B cell (primary cell): ENCODE data around the gene ARHGAP1. TPM values are rescaled to one million over a fixed set of nuclear protein-coding genes. Genes with fewer than 3 reads are reported as not detected.

ENCODE experiments used
- ATAC-seq: fragments of 200-7000 bp; cut with Tn5 transposase; one replicate; pipeline ENCODE4 v1.10.0; 2021; ENCODE audit warnings: low read depth, mild to moderate bottlenecking, moderate number of reproducible peaks, moderate library complexity
- CTCF ChIA-PET: fragments of 350-600 bp; sonication (Branson Sonifier 250); formaldehyde crosslinking; loops from one replicate; lab custom pipeline; 2021; ENCODE audit warnings: antibody characterized with exemption, inconsistent platforms; lab: Charles Lee
- POLR2A ChIA-PET: fragments of 350-600 bp; sonication (Branson Sonifier 250); formaldehyde crosslinking; loops from one replicate; lab custom pipeline; 2021; ENCODE audit warnings: antibody characterized with exemption; lab: Charles Lee
- DNase-seq: peaks from one replicate; pipeline ENCODE4 v3.0.0; 2013
- H2AFZ ChIP-seq: 2 replicates; pipeline ENCODE4 v1.6.1; 2012; ENCODE audit warnings: mild to moderate bottlenecking, low read depth, low read length; ENCODE audit not compliant: insufficient read depth, poor library complexity, severe bottlenecking
- H3K27ac ChIP-seq, 2 donors: 1 replicate in 1 of 2; 2 replicates in 1 of 2; pipeline ENCODE4 v1.5.1; 2012 to 2013; ENCODE audit warnings: low read length in 2 of 2, mild to moderate bottlenecking in 2 of 2, moderate library complexity in 1 of 2
- H3K27me3 ChIP-seq, 4 experiments: fragments of 200-600 bp in 1 of 4; sonication (generic) in 1 of 4; replicated peaks in 1 of 4; 1 replicate in 2 of 4; 2 replicates in 2 of 4; pipeline versions ENCODE4 v1.6.1 to v1.7.0; 2013 to 2016; ENCODE audit warnings: low read length in 3 of 4, mild to moderate bottlenecking in 2 of 4, mixed read lengths in 1 of 4, moderate library complexity in 1 of 4; ENCODE audit not compliant: insufficient read depth in 4 of 4, control insufficient read depth in 3 of 4; ENCODE audit errors: control extremely low read depth in 1 of 4
- H3K36me3 ChIP-seq, 2 experiments: replicated peaks in 1 of 2; 1 replicate in 1 of 2; 2 replicates in 1 of 2; pipeline versions ENCODE4 v1.6.1 to v1.7.1; 2013; ENCODE audit warnings: low read length in 1 of 2; ENCODE audit not compliant: insufficient read depth in 2 of 2, control insufficient read depth in 1 of 2; ENCODE audit errors: control extremely low read depth in 1 of 2, extremely low read depth in 1 of 2
- H3K4me1 ChIP-seq, 2 donors: fragments of 200-600 bp in 1 of 2; sonication (generic) in 1 of 2; 1 replicate in 1 of 2; 2 replicates in 1 of 2; pipeline versions ENCODE4 v1.5.1 to v1.6.1; 2013 to 2017; ENCODE audit warnings: low read length in 2 of 2; ENCODE audit not compliant: control insufficient read depth in 2 of 2, insufficient read depth in 2 of 2
- H3K4me2 ChIP-seq: replicated peaks from 2 replicates; pipeline ENCODE3; 2012; ENCODE audit warnings: mild to moderate bottlenecking, low read depth, low read length; ENCODE audit not compliant: poor library complexity, severe bottlenecking
- H3K4me3 ChIP-seq, 5 experiments: fragments of 200-600 bp in 1 of 5; sonication (generic) in 1 of 5; 1 replicate in 3 of 5; 2 replicates in 2 of 5; pipeline versions ENCODE4 v1.5.1 to v1.7.0; 2011 to 2016; ENCODE audit warnings: low read length in 4 of 5, mild to moderate bottlenecking in 4 of 5, low read depth in 2 of 5, control low read depth in 1 of 5, moderate library complexity in 1 of 5; ENCODE audit not compliant: insufficient read depth in 1 of 5; ENCODE audit errors: control extremely low read depth in 1 of 5, extremely low read depth in 1 of 5
- H3K79me2 ChIP-seq: fragments of 200-600 bp; sonication (generic); one replicate; pipeline ENCODE4 v1.6.0; 2016; ENCODE audit warnings: low read length; ENCODE audit not compliant: control insufficient read depth, insufficient read depth
- H3K9ac ChIP-seq: fragments of 200-600 bp; sonication (generic); 2 replicates; pipeline ENCODE4 v1.6.1; 2017; ENCODE audit warnings: mild to moderate bottlenecking, low read length, moderate library complexity
- H3K9me3 ChIP-seq, 3 donors: one replicate each; pipeline versions ENCODE4 v1.6.1 to v1.7.1; 2013; ENCODE audit warnings: low read length in 2 of 3; ENCODE audit not compliant: control insufficient read depth in 2 of 3, insufficient read depth in 1 of 3; ENCODE audit errors: control extremely low read depth in 1 of 3
- H4K20me1 ChIP-seq: 2 replicates; pipeline ENCODE4 v1.6.0; 2012; ENCODE audit warnings: mild to moderate bottlenecking, low read length; ENCODE audit not compliant: insufficient read depth, control insufficient read depth, poor library complexity, severe bottlenecking
- H3K27ac Mint-ChIP-seq: one replicate; pipeline ENCODE4 v1.8.0; 2021; ENCODE audit warnings: mixed read lengths
- H3K27me3 Mint-ChIP-seq: one replicate; pipeline ENCODE4 v1.8.0; 2021; ENCODE audit warnings: mixed read lengths
- H3K4me1 Mint-ChIP-seq: one replicate; pipeline ENCODE4 v1.8.0; 2021; ENCODE audit warnings: mixed read lengths
- H3K4me3 Mint-ChIP-seq: one replicate; pipeline ENCODE4 v1.8.0; 2021; ENCODE audit warnings: mixed read lengths
- H3K9me3 Mint-ChIP-seq: one replicate; pipeline ENCODE4 v1.8.0; 2022; ENCODE audit warnings: mixed read lengths; ENCODE audit not compliant: insufficient read depth
- EZH2 ChIP-seq: IDR thresholded peaks from 2 replicates; pipeline ENCODE4 v1.6.1; 2012; ENCODE audit warnings: borderline replicate concordance, low read depth, mild to moderate bottlenecking, moderate library complexity, low read length; ENCODE audit not compliant: insufficient read depth, poor library complexity, severe bottlenecking
- WGBS: methylation state at CpG from one replicate; pipeline ENCODE4 v1.1.5; 2013; ENCODE audit warnings: missing lambda C conversion rate; ENCODE audit not compliant: insufficient coverage; 5-methylcytosine and 5-hydroxymethylcytosine counted together
- intact Hi-C: fragments of 100-400 bp; cut with micrococcal nuclease; formaldehyde crosslinking; loops from one replicate; pipeline ENCODE4 v1.10.0; 2022
- polyA plus RNA-seq: library from polyadenylated mRNA; depleted of rRNA; stranded (reverse); fragments of >200 nt; gene quantifications from 2 replicates; pipeline ENCODE4 v1.2.3, GENCODE V29; 2012
- total RNA-seq, 2 donors: library from RNA; stranded (reverse); fragments of 120-200 nt in 1 of 2; gene quantifications; 1 replicate in 1 of 2; 2 replicates in 1 of 2; pipeline versions ENCODE4 v1.2.3 to v1.2.4, GENCODE V29; 2013 to 2022
- TF ChIP-seq, protein P1 (sequence below): fragments of 200-600 bp; IDR thresholded peaks from one replicate; pipeline ENCODE4 v1.8.0; 2022; ENCODE audit warnings: antibody characterized with exemption, mild to moderate bottlenecking

The ARHGAP1 gene
- total and polyA plus RNA-seq, 2 donors (not counting 1 experiment from before 2014, with no cell fraction given): 33.9 to 55.0 TPM

DNA sequence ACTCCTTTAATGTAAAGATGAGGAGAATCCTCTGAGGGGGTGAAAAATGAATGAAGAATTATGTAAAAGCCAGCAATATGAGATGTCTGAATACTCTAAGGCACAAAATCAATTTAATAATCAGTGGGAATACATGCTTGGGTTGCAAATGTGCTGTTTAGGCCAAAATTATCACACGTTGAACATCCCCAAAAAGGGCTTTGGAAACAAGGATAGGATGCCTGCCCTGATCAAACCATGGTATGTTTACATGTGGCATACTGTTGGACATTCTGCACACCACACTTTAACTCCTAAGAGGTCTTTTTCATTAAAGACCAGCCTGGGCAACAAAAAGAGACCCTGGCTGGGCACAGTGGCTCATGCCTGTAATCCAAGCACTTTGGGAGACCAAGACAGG lies 44.9 kb upstream of the ARHGAP1 start:
- Histone ChIP-seq H3K4me3 (no peak overlapping the region), H3K27me3 (no peaks in the 10 kb centered on the region), H3K27ac (no peak overlapping the region), H4K20me1 (no peaks in the 10 kb centered on the region), H3K79me2 (no peaks in the 10 kb centered on the region), H3K4me2 (no peak overlapping the region), H3K9ac (no peak overlapping the region), H2AFZ (no peak overlapping the region), H3K36me3 (peaks cover 2 to 58% of the 10 kb centered on the region in 2 experiments), H3K9me3 (no peaks in the 10 kb centered on the region), H3K4me1 (no peaks in the 10 kb centered on the region)
- no CpG with 5 or more reads among the region's 1 CpG for WGBS
- intact Hi-C loops: no loop called here
- no peaks in the 10 kb centered on the region for H3K9me3 Mint-ChIP-seq
- no peaks in the 10 kb centered on the region for H3K27me3 Mint-ChIP-seq
- no peaks in the 10 kb centered on the region for H3K4me1 Mint-ChIP-seq
- ChIA-PET CTCF (no interaction called here), POLR2A (no interaction called here)
- no peak overlapping the region for H3K4me3 Mint-ChIP-seq
- DNase-seq: no peak
- H3K27ac Mint-ChIP-seq: no peak overlapping the region
- TF ChIP-seq, protein P1, sequence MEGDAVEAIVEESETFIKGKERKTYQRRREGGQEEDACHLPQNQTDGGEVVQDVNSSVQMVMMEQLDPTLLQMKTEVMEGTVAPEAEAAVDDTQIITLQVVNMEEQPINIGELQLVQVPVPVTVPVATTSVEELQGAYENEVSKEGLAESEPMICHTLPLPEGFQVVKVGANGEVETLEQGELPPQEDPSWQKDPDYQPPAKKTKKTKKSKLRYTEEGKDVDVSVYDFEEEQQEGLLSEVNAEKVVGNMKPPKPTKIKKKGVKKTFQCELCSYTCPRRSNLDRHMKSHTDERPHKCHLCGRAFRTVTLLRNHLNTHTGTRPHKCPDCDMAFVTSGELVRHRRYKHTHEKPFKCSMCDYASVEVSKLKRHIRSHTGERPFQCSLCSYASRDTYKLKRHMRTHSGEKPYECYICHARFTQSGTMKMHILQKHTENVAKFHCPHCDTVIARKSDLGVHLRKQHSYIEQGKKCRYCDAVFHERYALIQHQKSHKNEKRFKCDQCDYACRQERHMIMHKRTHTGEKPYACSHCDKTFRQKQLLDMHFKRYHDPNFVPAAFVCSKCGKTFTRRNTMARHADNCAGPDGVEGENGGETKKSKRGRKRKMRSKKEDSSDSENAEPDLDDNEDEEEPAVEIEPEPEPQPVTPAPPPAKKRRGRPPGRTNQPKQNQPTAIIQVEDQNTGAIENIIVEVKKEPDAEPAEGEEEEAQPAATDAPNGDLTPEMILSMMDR: no peak
- TF ChIP-seq EZH2: no peak
- ATAC-seq: no peak

DNA sequence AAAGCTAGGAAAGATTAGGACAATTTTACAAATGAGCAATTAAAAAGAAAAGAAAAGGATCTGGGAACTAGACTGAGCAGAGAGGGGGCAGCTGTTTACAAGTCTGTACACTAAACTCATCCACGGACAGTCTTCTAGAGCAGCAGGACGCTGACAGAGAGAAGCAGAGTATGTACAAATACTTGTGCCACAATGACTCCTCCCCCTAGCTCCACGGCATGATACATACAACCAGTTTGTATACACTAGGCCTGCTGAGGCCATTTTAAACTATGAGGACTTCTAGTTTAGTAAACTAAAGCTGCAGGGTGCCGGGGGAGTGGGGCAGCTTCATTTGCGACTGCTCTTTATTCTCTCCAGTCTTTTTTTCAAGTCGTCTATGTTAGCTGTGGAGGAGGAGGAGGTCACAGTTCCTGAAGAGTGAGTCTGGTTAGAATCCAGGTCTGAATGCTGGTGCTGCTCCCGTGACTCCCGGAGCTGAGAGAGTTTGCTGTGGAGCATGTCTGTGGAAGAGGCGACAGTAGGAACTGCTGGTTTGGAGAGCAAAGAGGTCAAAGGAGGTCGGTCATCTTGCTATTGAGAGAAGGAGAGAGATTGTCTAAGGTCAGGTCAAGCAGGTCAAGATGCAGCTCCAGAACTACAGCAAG lies 43.4 kb upstream of the ARHGAP1 start:
- Mint-ChIP-seq H3K27ac (no peak overlapping the region), H3K9me3 (no peaks in the 10 kb centered on the region), H3K27me3 (no peaks in the 10 kb centered on the region), H3K4me3 (no peak overlapping the region), H3K4me1 (no peaks in the 10 kb centered on the region)
- WGBS: 97% methylated on average over 7 of the region's 10 CpGs
- no peak overlapping the region for H3K4me3 ChIP-seq
- H3K79me2 ChIP-seq: no peaks in the 10 kb centered on the region
- POLR2A ChIA-PET: no interaction called here
- H3K9ac ChIP-seq: no peak overlapping the region
- DNase-seq (no peak), ATAC-seq (no peak)
- no peak overlapping the region for H3K27ac ChIP-seq
- no peaks in the 10 kb centered on the region for H3K4me1 ChIP-seq
- no peaks in the 10 kb centered on the region for H3K9me3 ChIP-seq
- no peaks in the 10 kb centered on the region for H4K20me1 ChIP-seq
- intact Hi-C loops: no loop called here
- no peaks in the 10 kb centered on the region for H3K27me3 ChIP-seq
- no peak overlapping the region for H2AFZ ChIP-seq
- H3K36me3 ChIP-seq: peaks cover 2 to 48% of the 10 kb centered on the region in 2 experiments
- no peak overlapping the region for H3K4me2 ChIP-seq
- no peak for TF ChIP-seq EZH2
- TF ChIP-seq, protein P1: no peak
- CTCF ChIA-PET: no interaction called here
